GM10266 (cell line): ENCODE data around the gene STK32C.
"Not testable (repeated sequence)": the region's sequence is repeated elsewhere in the genome, so short reads cannot be mapped to it uniquely, and the experiment has no call there.

Experiments
- DNase-seq: peaks from one replicate; pipeline ENCODE4 v3.0.0; 2012; ENCODE audit errors: extremely low spot score
- TF ChIP-seq, protein P1 (sequence below): IDR thresholded peaks from 2 replicates; pipeline ENCODE4 v1.5.1; 2012; ENCODE audit warnings: mild to moderate bottlenecking, low read depth; ENCODE audit not compliant: control insufficient read depth, insufficient read depth; ENCODE audit errors: missing control alignments

STK32C gene

DNA sequence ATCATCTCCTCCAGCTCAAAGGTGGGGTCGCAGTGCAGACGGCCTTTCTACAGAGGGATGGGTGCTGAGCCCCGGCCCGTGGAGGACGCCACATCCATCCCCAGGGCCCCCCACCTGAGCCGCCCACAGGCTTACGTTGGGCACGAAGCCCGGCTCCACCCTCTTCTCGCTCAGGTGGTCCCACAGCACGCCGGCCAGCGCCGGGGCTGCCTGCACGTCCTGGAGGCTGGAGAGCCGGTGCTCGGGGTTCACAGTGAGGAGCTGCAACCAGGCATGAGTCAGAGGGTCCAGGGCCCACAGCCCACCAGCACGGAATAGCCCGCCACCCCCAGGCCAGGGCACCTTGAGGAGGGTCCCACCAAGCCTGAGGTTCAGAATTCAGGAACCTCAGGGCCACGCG, 85.0 kb downstream of the STK32C start:
- DNase-seq, result no peak
- TF ChIP-seq, protein P1, sequence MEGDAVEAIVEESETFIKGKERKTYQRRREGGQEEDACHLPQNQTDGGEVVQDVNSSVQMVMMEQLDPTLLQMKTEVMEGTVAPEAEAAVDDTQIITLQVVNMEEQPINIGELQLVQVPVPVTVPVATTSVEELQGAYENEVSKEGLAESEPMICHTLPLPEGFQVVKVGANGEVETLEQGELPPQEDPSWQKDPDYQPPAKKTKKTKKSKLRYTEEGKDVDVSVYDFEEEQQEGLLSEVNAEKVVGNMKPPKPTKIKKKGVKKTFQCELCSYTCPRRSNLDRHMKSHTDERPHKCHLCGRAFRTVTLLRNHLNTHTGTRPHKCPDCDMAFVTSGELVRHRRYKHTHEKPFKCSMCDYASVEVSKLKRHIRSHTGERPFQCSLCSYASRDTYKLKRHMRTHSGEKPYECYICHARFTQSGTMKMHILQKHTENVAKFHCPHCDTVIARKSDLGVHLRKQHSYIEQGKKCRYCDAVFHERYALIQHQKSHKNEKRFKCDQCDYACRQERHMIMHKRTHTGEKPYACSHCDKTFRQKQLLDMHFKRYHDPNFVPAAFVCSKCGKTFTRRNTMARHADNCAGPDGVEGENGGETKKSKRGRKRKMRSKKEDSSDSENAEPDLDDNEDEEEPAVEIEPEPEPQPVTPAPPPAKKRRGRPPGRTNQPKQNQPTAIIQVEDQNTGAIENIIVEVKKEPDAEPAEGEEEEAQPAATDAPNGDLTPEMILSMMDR, result no peak

DNA sequence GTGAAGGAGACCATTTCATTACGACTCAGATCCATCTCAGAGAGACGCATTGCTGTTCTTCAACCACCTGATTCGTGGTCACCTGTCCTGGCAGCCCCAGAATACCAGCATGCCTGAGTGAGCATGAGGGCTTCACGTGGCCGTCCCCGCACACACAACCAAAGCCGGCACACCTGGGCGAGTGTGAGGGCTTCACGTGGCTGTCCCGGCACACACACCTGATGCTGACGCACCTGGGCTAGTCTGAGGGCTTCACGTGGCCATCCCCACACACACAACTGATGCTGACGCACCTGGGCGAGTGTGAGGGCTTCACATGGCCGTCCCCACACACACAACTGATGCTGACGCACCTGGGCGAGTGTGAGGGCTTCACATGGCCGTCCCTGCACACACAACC, 86.8 kb downstream of the STK32C start:
- DNase-seq, result not testable (repeated sequence)

DNA sequence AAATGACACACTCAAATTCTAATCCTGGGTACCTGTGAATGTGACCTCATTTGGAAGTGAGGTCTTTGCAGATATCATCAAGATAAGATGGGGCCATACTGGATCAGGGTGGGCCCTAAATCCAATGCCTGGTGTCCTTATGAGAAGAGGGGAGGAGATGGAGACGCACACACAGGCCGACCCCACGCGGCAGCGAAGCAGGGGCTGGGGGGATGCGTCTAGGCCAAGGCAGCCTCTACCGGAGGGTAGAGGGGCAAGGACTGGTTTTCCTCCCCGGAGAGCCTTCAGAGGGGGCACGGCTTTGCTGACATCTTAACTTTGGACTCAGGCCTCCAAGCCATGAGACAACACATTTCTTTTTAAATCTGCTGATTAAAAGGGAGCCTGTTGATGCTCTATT, 87.7 kb downstream of the STK32C start:
- no peak for DNase-seq
- TF ChIP-seq, protein P1, result no peak

DNA sequence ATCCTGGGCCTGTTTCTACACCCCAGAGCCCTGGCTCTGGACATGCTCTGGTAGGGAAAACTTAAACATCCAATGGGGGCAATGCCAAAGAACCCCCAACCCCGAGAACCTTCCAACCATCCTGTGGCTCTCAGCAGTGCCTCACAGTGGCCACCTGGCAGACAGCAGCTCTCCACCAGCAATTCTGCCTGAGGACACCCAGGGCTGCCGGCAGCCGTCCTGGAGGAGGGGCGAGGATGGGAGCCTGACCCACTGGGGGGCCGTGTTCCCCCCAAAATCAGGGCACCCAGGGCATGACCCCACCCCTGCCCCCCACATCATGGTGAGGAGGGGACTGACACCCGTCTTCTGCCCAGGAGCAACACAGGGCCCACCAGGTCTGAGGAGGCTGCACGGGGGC, 88.3 kb downstream of the STK32C start:
- no peak for DNase-seq
- TF ChIP-seq, protein P1, result no peak

DNA sequence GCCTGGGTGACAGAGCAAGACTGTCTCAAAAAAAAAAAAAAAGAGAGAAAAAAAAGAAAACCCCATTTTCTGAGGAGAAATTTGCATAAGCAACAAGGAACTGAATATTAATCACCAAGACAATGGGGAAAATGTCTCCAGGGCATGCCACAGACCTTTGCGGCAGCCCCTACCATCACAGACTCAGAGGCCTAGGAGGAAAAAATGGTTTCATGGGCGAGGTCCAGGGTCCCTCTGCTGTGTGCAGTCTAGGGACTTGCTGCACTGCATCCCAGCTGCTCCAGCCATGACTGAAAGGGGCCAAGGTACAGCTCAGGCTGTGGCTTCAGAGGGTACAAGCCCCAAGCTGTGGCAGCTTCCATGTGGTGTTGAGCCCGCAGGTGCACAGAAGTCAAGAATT, 91.3 kb downstream of the STK32C start:
- not testable (repeated sequence) for DNase-seq

DNA sequence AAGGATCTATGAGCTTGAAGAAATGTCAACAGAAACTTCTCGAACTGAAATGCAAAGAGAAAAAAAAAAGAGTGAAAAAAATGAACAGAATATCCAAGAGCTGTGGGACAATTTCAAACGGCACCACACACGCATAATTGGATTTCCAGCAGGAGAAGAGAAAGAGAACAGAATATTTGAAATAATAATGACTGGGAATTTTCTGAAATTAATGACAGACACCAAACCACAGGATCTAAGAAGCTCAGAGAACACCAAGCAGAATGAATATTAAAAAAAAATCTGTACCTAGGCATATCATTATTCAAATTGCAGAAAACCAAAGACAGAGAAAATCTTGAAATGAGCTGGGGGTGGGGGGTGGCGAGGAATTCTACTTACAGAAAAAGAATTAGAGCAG, 93.8 kb downstream of the STK32C start:
- TF ChIP-seq, protein P1, result no peak
- DNase-seq, result no peak

DNA sequence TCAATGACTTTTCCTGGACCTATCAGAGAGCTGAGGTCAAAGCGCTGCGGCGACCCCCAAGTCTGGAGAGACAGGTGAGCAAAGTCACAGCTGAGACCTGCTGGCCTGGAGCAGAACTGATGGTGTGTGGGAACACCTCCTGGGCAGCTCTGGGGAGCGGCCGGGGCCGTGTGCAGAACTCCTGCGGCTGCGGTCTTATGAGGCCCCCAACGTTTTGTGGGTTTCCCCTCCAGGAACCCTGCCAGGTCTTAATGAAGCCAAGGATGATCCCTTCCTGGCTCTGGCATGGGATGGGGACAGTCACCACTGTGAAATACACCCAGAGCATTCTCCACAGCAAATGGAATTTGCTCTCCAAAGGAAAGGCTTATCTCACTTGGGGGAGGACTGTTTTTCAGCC, 94.9 kb downstream of the STK32C start:
- TF ChIP-seq, protein P1, result no peak
- DNase-seq, result no peak

DNA sequence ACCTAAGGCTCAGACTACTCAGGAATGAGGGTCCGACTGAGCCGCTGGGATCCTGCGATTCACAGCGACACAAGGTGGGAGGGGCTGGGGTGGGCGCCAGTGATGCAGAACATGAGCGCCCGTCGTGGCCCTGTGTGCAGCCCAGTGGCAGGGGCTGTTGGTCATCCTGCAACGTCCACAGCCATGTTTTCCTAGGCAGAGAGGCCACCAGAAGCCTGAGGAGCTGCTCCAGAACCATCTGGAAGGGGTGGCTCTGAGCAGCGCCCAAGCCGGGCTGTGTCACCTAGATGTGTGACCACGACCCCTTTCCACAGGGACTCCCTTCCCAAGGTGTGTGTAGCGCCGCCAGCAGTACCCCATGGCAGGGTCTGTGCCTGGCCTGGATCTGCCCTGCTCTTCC, 96.5 kb downstream of the STK32C start:
- TF ChIP-seq, protein P1, result no peak
- no peak for DNase-seq
